CD4-positive, alpha-beta T cell treated with Interleukin-15 for 4 hours (primary cell): ENCODE data around the gene DCAF6.

Experiments used
- DNase-seq: peaks from one replicate; pipeline ENCODE4 v3.0.0-alpha.2; 2020; ENCODE audit warnings: low spot score

The DCAF6 gene

GRCh38 chr1:167957710-167958109, 21.2 kb downstream of the DCAF6 start:
- DNase-seq = no peak

DNA sequence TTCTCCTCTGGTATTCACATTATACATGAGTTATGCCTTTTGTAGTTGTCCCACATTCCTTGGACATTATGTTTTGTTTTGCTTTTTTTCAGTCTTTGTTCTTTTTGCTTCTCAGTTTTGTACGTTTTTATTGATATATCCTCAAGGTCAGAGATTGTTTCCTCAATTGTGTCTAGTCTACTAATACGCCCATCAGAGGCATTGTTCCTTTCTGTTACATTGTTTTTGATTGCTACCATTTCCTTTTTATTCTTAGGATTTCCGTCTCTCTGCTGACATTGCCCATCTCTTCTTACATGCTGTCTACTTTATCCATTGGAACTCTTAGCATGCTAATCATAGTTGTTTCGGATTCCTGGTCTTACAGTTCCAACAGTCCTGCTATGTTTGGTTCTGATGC, 28.2 kb downstream of the DCAF6 start:
- DNase-seq = no peak

DNA sequence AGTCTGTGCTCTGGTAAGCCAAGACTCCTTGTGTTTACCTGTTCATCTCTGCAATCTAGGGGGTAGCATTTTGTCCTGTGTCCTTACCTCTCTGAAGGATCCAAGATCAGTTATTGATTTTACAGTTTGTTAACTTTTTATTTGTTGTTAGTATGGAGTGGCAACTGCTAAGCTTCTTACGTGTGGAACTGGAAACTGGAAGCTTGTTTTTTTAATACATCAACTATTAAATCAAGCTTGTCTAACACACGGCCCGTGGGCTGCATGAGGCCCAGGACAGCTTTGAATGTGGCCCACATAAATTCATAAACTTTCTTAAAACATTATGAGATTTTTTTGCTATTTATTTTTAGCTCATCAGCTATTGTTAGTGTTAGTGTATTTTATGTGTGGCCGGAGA, 29.6 kb downstream of the DCAF6 start:
- no peak for DNase-seq

GRCh38 chr1:167968569-167968968, 32.1 kb downstream of the DCAF6 start:
- no peak for DNase-seq

DNA sequence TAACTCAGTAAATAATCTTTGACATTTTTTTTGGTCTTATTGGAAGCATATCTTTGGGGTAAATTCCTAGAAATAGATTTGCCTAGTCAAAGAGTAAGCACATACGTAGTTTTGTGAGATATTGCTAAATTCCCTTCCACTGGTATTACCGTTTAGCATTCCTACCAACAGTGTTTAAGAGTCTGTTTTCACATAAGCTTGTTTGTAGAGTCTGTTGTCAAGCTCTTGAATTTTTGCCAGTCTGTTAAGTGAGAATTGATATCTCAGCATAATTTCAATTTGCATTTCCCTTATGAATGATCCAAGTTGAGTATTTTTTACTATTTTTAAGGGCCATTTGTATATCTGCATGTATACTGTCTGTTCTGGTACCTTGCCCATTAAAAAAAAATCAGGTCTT, 37.3 kb downstream of the DCAF6 start:
- no peak for DNase-seq

DNA sequence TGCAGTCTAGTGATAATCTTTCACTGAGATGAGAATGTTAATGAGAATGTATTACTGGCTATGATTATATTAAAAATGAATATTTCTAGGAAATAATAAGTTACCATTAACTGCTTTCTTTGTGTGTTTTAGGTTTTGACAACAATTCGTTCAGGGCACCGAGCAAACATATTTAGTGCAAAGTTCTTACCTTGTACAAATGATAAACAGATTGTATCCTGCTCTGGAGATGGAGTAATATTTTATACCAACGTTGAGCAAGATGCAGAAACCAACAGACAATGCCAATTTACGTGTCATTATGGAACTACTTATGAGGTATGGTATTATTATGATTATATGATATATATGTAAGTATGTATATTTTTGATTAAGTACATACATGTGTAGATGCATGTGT, 38.2 kb downstream of the DCAF6 start:
- DNase-seq = no peak

- DNase-seq = no peak
Measured at GRCh38 chr1:167977245-167977644, 40.8 kb downstream of the DCAF6 start.

DNA sequence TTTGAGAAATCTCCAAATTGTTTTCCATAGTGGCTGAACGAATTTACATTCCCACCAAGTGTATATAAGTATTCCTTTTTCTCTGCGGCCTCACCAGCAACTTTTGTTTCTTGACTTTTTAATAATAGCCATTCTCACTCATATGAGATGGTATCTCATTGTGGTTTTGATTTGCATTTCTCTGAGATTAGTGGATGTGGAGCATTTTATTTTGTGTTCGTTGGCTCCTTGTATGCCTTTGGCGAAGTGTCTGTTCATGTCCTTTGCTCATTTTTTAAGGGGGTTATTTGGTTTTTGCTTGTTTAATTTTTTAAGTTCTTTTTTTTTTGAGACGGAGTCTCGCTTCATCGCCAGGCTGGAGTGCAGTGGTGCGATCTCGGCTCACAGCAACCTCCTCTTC, 45.5 kb downstream of the DCAF6 start:
- no peak for DNase-seq

DNA sequence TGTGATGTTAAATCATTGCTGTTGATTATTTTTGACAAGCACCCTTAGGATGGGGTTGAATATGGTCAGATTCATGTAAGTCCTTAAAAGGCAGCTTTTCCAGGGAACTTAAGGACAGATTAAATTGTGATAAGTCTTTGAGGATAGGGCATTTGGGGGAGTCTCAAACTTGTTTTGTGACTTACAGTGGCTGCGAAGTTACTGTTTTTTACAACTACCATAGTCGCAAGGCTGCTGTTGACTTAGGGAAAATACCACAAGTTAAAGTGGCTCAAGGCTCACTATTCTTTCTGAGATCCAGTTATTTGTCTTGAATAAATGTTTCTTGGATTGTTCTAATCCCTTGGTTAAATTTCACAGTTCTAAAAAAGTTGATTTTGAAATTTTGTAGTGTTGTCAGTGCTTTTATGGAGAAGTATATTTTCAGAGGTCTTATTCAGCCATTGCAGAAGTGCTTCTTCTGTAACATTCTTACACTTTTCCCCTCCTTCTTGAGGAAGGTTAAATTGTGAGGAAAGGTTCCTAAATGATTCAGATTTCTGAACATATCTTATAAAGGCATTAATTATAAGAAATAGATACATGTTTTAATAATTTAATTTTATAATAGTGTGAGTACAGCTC, 47.4 kb downstream of the DCAF6 start:
- DNase-seq = no peak

DNA sequence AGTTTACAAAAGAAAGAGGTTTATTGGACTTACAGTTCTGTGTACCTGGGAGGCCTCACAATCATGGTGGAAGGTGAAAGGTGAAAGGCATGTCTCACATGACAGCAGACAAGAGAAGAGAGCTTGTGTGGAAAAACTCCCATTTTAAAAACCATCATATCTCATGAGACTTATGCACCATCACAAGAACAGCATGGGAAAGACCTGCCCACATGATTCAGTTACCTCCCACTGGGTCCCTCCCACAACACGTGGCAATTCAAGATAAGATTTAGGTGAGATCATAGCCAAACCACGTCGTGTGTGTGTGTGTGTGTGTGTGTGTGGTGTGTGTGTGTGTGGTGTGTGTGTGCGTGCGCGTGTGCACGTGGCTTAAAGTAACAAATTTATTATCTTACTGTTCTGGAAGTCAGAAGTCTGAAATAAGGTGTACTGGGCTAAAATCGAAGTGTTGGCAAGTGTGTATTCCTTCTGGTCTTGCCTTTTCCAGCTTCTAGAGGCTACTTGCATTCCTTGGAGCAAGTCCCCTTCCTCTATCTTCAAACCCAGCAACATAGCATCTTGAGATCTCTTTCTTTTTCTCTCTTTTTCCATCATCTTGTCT, 48.5 kb downstream of the DCAF6 start:
- peak; percentile 5 for DNase-seq

GRCh38 chr1:167987174-167987573, 50.7 kb downstream of the DCAF6 start:
- no peak for DNase-seq

- DNase-seq = no peak
Measured at GRCh38 chr1:167991546-167991945, 55.1 kb downstream of the DCAF6 start.

DNA sequence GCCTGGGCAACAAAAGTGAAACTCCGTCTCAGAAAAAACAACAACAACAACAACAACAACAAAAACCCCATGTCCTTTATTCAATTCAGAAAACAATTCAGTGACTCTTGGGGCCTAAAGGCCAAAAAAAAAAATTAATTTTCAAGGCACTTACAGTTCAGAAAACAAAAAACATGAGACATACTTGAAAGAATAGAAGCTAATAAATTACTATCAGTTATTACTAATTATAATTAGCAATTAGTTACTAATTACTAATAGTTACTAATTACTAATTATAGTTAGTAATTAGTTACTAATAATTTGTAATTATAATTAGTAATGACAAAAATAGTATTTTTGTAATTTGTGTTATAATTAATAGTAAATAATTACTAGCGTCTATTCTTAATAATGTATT, 57.2 kb downstream of the DCAF6 start:
- DNase-seq = no peak

- no peak for DNase-seq
Measured at GRCh38 chr1:167994560-167994959, 58.1 kb downstream of the DCAF6 start.

- no peak for DNase-seq
Measured at GRCh38 chr1:167995038-167995437, 58.6 kb downstream of the DCAF6 start.

GRCh38 chr1:167996266-167996665, 59.8 kb downstream of the DCAF6 start:
- DNase-seq = no peak

DNA sequence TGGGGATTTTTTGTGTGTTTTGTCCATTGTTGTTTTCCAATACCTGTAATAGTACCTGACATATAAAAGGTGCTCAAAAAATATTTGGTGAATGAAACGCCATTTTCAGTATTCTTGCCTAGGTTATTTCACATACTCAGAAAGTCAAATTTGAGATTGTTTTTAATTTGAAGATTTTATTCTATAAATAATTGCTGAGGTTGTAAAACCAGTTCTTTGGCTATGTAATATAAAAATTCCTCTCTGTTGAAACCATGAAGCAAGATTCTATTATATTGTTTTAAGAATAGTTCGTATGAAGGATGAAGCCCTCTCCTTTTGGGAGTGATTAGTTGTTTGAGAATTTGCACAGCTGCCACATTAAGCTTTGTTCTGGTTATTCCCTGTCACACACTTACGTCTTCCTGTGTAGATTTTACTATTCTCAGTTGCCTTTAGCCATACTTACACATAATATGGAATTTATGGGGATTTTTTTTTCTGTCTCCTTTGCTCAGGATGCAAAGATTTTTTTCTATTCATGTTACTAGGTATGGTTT, 60.6 kb downstream of the DCAF6 start:
- no peak for DNase-seq

- DNase-seq = no peak
Measured at GRCh38 chr1:167999877-168000276, 63.4 kb downstream of the DCAF6 start.

- no peak for DNase-seq
Measured at GRCh38 chr1:168000656-168001055, 64.2 kb downstream of the DCAF6 start.

DNA sequence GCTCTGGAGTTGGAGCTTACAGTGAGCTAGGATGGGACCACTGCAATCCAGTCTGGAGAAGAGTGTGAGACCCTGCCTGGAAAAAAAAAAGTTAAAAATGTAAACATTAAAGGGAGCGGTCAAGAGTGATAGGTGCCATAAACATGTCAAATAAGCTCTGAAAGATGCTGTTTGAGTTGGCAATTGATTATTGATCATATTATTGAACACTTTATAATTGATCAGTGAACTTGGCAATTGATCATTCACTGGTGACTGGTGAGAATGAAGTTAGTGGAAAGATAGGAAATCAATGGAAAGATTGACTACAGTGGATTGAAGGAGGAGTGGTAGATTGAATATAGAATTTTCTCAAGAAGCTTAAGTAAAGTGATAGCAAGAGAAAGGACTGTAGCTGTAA, 64.7 kb downstream of the DCAF6 start:
- no peak for DNase-seq

GRCh38 chr1:168004531-168004930, 68.0 kb downstream of the DCAF6 start:
- DNase-seq = no peak

DNA sequence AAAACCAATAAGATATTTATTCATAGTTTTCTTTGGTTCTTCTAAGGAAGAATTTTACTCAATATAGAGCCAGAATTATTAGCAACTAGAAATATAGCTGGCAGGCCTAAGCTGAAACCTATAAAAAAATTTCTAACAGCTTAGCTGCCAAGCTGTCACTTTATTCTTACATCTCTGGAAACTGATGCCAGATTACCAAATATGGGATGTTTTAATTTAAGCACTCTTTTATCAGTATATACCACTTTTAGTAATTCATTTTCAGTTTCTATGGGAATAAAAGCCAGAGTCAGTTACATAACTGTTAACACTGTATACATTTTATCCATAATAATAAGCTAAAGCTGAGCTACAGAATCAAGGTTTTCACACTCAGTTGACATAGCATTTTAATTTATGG, 69.0 kb downstream of the DCAF6 start:
- DNase-seq = no peak

DNA sequence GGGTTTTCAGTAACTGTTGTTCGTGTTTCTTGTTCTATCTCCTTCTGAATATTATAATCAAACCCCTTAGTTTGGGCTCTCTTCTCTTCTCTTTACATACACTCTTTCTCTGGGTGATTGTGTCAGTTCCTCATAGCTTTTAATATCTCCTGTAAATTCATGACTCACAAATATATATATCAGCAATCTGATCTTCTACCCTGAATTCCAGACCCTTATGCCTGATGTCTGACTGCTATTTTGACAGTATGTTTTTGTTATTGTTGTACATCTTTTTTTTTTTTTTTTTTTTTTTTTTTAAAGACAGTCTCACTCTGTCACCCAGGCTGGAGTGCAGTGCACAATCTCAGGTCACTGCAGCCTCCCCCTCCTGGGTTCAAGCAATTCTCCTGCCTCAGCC, 71.2 kb downstream of the DCAF6 start:
- DNase-seq = no peak

DNA sequence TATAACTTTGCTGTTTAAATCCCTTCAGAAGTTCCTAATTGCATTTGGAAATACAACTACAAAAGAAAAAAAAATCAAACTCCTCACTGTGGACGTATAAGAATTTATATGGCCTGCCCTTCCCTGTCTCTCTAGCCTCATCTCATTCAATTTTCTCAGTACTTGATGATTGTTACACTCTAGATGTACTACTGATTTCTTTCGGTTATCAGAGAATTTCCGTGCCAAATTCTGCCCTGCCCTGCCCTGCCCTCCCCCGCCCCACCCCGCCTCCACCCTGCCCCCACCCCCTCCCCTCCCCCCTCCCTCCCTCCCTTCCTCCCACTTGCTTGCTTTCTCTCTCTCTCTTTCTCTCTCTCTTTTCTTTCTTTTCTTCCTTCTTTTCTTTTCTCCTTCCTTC, 72.1 kb downstream of the DCAF6 start:
- no peak for DNase-seq
